ENCODE results near the gene PDZRN4. TPM values are rescaled to one million over a fixed set of nuclear protein-coding genes. Genes with fewer than 3 reads are reported as not detected.

PDZRN4 gene
- polyA plus RNA-seq, 2 of the 4 experiments (the other 2 are of a cell fraction), result 0.03 TPM

GRCh38 chr12:41460906-41461305 lies 272.8 kb downstream of the PDZRN4 start:
- CTCF ChIA-PET, result no interaction called here
- H3K4me3 ChIP-seq, result no peak overlapping the region
- TF ChIP-seq JUN (IDR thresholded peaks at IDR 0.05) (no peak), EHMT2 (IDR thresholded peaks at IDR 0.05; ENCODE audit: low read depth) (no peak), RFX5 (IDR thresholded peaks at IDR 0.05) (no peak), BCL3 (IDR thresholded peaks at IDR 0.05) (no peak), HMGXB4 (CRISPR knock-in tag; IDR thresholded peaks at IDR 0.05; ENCODE audit: borderline replicate concordance) (no peak), FOSB (CRISPR knock-in tag; IDR thresholded peaks at IDR 0.05) (no peak), USF2 (IDR thresholded peaks at IDR 0.05) (no peak), ZSCAN20 (CRISPR knock-in tag; IDR thresholded peaks at IDR 0.05) (no peak), JUNB (IDR thresholded peaks at IDR 0.05) (no peak), NPAS2 (CRISPR knock-in tag; IDR thresholded peaks at IDR 0.05; ENCODE audit: borderline replicate concordance) (no peak), ESRRA (IDR thresholded peaks at IDR 0.05; ENCODE audit: borderline replicate concordance, low read length) (no peak), ZNF302 (CRISPR knock-in tag; IDR thresholded peaks at IDR 0.05) (no peak), RNF2 (IDR thresholded peaks at IDR 0.05; ENCODE audit: borderline replicate concordance, low read depth) (no peak), MAX (IDR thresholded peaks at IDR 0.05) (no peak), PBX3 (IDR thresholded peaks at IDR 0.05) (no peak), MAZ (IDR thresholded peaks at IDR 0.05; ENCODE audit: borderline replicate concordance, low read depth, low read length) (no peak), RCOR1 (IDR thresholded peaks at IDR 0.05; ENCODE audit: low read depth, low read length) (no peak), EHF (CRISPR knock-in tag; IDR thresholded peaks at IDR 0.05) (no peak)
- DNase-seq (ENCODE audit: low read depth in 1 of 2, low spot score in 1 of 2), result no peak
- no peak for ATAC-seq
- WGBS (ENCODE audit: missing lambda C conversion rate), result 3% methylated on average over 3 of the region's 3 CpGs
- no peak overlapping the region for H3K4me2 ChIP-seq
- H3K27ac ChIP-seq, result no peak overlapping the region
- FAIRE-seq, result no peak
- POLR2A ChIA-PET, result no interaction called here
- H3K4me1 ChIP-seq, result no peaks in the 10 kb centered on the region
- no peaks in the 10 kb centered on the region for H3K9me3 ChIP-seq

GRCh38 chr12:41462312-41462711 lies 274.2 kb downstream of the PDZRN4 start:
- peak; percentile 61 for TF ChIP-seq MAFK (IDR thresholded peaks at IDR 0.05; ENCODE audit: partially characterized antibody)
- no peak for TF ChIP-seq REST (IDR thresholded peaks at IDR 0.05)
- TF ChIP-seq ATOH8 (CRISPR knock-in tag; IDR thresholded peaks at IDR 0.05; ENCODE audit: low read depth), result no peak
- TF ChIP-seq ELK1 (IDR thresholded peaks at IDR 0.05; ENCODE audit: low read depth, low read length), result no peak
- TF ChIP-seq RCOR1 (IDR thresholded peaks at IDR 0.05; ENCODE audit: low read depth, low read length), result no peak
- no peak for TF ChIP-seq RAD21 (conservative IDR thresholded peaks at IDR 0.05 in 1 of 2, IDR thresholded peaks at IDR 0.05 in 1 of 2)
- TF ChIP-seq CBX8 (IDR thresholded peaks at IDR 0.05), result no peak
- no peak for TF ChIP-seq USF2 (IDR thresholded peaks at IDR 0.05)
- TF ChIP-seq MAX (IDR thresholded peaks at IDR 0.05), result no peak
- H3K9me3 ChIP-seq, result no peaks in the 10 kb centered on the region
- CTCF ChIA-PET, result no interaction called here
- FAIRE-seq (no peak), ATAC-seq (no peak), DNase-seq (ENCODE audit: low read depth in 1 of 2, low spot score in 1 of 2) (no peak)
- no peak overlapping the region for H3K4me2 ChIP-seq
- POLR2A ChIA-PET, result no interaction called here
- no peaks in the 10 kb centered on the region for H3K4me1 ChIP-seq
- no peak overlapping the region for H3K27ac ChIP-seq
- no peak overlapping the region for H3K4me3 ChIP-seq
